Left lung (tissue), 10 donors: Measurements from ENCODE around the gene NCBP3. TPM values are rescaled to one million over a fixed set of nuclear protein-coding genes. Genes with fewer than 3 reads are reported as not detected.
"Not testable (repeated sequence)": the region's sequence is repeated elsewhere in the genome, so short reads cannot be mapped to it uniquely, and the experiment has no call there.

Experiments used
- ATAC-seq: fragments of 200-7000 bp; cut with Tn5 transposase; one replicate; pipeline ENCODE4 v1.9.1; 2020; ENCODE audit warnings: moderate library complexity
- DNase-seq, 4 donors: peaks; one replicate each; pipeline ENCODE4 v3.0.0-alpha.2; 2013 to 2020
- H3K27ac ChIP-seq, 2 donors: fragments of 200-600 bp; sonication (generic) in 1 of 2; one replicate each; pipeline versions ENCODE4 v1.5.0 to v1.8.0; 2020 to 2021
- H3K27me3 ChIP-seq, 2 donors: fragments of 200-600 bp; sonication (generic) in 1 of 2; one replicate each; pipeline versions ENCODE4 v1.5.0 to v1.8.0; 2020 to 2021
- H3K36me3 ChIP-seq, 2 donors: fragments of 200-600 bp; sonication (generic) in 1 of 2; one replicate each; pipeline versions ENCODE4 v1.5.0 to v1.8.0; 2020 to 2021
- H3K4me1 ChIP-seq, 2 donors: fragments of 200-600 bp; one replicate each; pipeline ENCODE4 v1.8.0; 2021
- H3K4me3 ChIP-seq, 2 donors: fragments of 200-600 bp; sonication (generic) in 1 of 2; one replicate each; pipeline versions ENCODE4 v1.5.0 to v1.8.0; 2020 to 2021; ENCODE audit warnings: mild to moderate bottlenecking in 1 of 2
- H3K9me3 ChIP-seq, 2 donors: fragments of 200-600 bp; sonication (generic) in 1 of 2; one replicate each; pipeline versions ENCODE4 v1.5.0 to v1.8.0; 2020 to 2021
- intact Hi-C, 2 donors: fragments of 100-400 bp; cut with DNase I; formaldehyde crosslinking; loops; one replicate each; pipeline versions ENCODE4 v1.11.2 to v1.14.2; 2022
- polyA plus RNA-seq, 6 donors: library from polyadenylated mRNA; unstranded; fragments of 120-200 nt; gene quantifications; one replicate each; pipeline ENCODE4 v1.2.1, GENCODE V29; 2013; ENCODE audit not compliant: insufficient read length in 6 of 6
- total RNA-seq, 2 donors: library from RNA; stranded (reverse); fragmentation: NEBNext Ultra II Directional; extraction: Animal tissue kit (Norgen Biotek cat#: 25700); gene quantifications; one replicate each; pipeline ENCODE4 v1.2.1, GENCODE V29; 2021
- TF ChIP-seq, protein P1 (sequence below), 2 donors: fragments of 200-600 bp; sonication (generic) in 1 of 2; IDR thresholded peaks; one replicate each; pipeline versions ENCODE4 v1.5.0 to v1.8.0; 2021; ENCODE audit warnings: antibody characterized with exemption in 2 of 2
- donor health status: DM: no; HTN: yes; CAD: no.
- donor health status: DM: no; HTN: no; CAD: no.

NCBP3 gene
- total and polyA plus RNA-seq, 8 donors = 30.6 to 112 (median 104) TPM

DNA sequence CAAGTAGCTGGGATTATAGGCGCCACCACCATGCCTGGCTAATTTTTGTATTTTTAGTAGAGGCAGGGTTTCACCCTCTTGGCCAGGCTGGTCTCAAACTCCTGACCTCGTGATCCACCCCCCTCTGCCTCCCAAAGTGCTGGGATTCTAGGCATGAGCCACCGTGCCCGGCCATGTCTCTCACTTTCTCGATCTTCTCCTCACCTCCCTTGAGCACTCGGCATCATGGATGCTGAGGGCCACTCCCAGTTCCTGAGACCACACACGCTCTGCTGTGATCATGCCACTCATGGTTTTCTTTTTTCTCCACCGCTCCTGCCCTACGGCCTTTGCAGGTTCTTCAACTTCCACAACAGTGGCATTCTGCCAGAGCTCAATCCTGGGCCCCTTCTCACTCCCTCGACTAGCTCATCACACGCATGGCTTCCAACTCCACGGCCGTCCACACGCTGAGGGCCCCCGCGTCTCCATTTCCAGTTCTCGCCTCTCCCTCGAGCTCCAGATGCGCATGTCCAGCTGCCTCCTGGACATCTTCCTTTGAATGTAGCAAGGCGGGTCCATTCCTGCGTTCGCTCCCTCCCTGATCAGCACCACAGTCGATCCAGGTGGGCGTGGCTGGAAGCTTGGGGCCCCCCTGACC lies 5.5 kb upstream of the NCBP3 start:
- ATAC-seq (no peak), DNase-seq (peak in 1 of 4 donors; percentile 53)
- Histone ChIP-seq H3K9me3 (no peaks in the 10 kb centered on the region), H3K4me3 (no peak overlapping the region), H3K27ac (no peak overlapping the region), H3K4me1 (no peaks in the 10 kb centered on the region), H3K36me3 (no peaks in the 10 kb centered on the region), H3K27me3 (no peaks in the 10 kb centered on the region)
- intact Hi-C loops = no loop called here
- TF ChIP-seq, protein P1, sequence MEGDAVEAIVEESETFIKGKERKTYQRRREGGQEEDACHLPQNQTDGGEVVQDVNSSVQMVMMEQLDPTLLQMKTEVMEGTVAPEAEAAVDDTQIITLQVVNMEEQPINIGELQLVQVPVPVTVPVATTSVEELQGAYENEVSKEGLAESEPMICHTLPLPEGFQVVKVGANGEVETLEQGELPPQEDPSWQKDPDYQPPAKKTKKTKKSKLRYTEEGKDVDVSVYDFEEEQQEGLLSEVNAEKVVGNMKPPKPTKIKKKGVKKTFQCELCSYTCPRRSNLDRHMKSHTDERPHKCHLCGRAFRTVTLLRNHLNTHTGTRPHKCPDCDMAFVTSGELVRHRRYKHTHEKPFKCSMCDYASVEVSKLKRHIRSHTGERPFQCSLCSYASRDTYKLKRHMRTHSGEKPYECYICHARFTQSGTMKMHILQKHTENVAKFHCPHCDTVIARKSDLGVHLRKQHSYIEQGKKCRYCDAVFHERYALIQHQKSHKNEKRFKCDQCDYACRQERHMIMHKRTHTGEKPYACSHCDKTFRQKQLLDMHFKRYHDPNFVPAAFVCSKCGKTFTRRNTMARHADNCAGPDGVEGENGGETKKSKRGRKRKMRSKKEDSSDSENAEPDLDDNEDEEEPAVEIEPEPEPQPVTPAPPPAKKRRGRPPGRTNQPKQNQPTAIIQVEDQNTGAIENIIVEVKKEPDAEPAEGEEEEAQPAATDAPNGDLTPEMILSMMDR (IDR thresholded peaks at IDR 0.05) = no peak

DNA sequence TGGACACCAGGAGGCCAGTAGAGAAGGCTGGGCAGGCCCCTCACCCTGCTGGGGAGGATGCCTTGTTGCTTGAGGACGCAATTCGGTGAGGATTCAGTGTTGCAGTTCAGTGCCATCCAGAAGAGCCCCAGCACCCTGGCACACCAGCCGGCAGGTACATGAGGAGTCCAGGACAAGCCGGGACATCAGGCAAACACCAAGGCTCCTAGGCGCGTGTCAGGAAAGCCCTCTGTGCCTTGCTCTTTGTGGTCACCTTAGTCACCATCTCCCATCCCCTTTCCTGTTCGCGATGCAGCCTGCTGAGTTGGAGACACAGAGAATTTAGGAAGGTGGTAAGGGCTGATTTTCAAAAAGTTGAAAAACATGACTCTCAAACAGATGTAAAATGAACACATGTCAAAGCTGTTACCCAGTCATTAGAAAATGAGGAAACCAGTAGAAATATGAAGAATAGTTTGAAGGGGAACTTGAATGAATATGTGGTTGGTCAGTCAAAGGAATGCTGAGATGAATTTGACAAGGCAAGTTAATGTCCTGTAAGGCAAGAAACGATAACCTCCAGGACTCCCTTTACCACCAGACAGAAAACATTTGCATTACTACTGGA lies 2.3 kb upstream of the NCBP3 start:
- H3K36me3 ChIP-seq = peaks cover 0 to 4% of the 10 kb centered on the region in 2 donors
- no peak for ATAC-seq
- H3K27ac ChIP-seq = no peak overlapping the region
- no peaks in the 10 kb centered on the region for H3K27me3 ChIP-seq
- intact Hi-C loops = no loop called here
- H3K4me3 ChIP-seq = no peak overlapping the region
- no peak for DNase-seq
- H3K9me3 ChIP-seq = no peaks in the 10 kb centered on the region
- TF ChIP-seq, protein P1 (IDR thresholded peaks at IDR 0.05) = no peak
- H3K4me1 ChIP-seq = peaks cover 0 to 19% of the 10 kb centered on the region in 2 donors

DNA sequence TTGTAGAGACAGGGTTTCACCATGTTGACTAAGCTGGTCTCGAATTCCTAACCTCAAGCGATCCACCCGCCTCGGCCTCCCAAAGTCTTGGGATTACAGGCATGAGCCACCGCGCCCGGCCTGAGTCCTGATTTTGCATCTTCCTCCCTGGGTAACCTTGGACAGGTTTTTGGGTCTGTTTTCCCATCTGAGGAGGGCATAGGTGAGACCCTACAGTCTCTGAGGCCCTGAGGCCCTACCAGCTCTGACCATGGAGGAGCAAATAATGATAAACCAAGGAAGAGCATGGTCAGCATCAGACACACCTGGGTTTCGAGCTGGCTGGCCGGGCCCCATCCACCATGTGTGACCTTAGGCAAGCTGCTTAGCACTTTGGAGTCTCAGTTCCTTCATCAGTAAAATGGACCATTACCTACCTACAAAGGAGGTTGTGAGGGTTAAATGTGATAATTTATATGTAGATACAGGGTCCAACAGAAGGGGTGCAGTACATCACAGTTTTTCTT lies 1.2 kb upstream of the NCBP3 start:
- DNase-seq (peak in 1 of 4 donors; percentile 65), ATAC-seq (no peak)
- peaks cover 0 to 19% of the 10 kb centered on the region in 2 donors for H3K4me1 ChIP-seq
- H3K27ac ChIP-seq = no peak overlapping the region
- intact Hi-C loops = no loop called here
- TF ChIP-seq, protein P1 (IDR thresholded peaks at IDR 0.05) = no peak
- no peak overlapping the region for H3K4me3 ChIP-seq
- peaks cover 0 to 14% of the 10 kb centered on the region in 2 donors for H3K36me3 ChIP-seq
- no peaks in the 10 kb centered on the region for H3K27me3 ChIP-seq
- H3K9me3 ChIP-seq = no peaks in the 10 kb centered on the region

DNA sequence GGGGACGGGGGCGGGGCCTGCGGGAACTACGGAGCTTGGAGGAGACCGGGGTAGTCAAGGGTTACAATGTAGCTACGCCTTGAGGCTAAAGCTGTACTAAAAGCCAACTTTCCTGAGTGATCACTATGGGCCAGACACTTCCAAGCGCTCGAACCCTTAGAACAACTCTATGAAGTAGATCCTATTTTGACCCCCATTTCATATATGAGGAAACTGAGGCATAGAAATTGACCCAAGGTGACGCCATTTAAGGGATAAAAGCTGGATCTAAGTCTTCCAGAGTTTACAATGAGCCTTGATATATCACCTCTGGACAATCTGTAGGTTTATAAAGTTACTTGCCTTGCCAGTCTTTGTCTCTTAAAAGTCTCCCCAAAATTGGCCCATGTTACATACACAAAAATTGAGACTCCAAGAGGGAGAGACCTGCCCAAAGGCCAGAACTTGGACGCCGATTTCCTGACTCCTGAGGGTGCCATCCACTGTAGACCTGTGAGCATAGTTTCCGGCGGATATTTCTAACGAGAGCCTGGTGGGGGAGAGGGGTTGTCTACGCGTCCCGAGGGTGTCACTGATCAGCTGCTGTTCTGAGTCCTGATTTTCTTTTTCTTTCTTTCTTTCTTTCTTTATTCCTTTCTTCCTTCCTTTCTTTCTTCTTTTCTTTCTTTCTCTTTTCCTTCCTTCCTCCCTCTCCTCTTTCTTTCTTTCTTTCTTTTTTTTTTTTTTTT lies 555 bp upstream of the NCBP3 start:
- no peak overlapping the region for H3K27ac ChIP-seq
- peak overlapping the region; percentile 84 to 94 for H3K4me3 ChIP-seq
- intact Hi-C loops = no loop called here
- ATAC-seq = no peak
- TF ChIP-seq, protein P1 (IDR thresholded peaks at IDR 0.05) = peak in 1 of 2 donors; percentile 0
- no peaks in the 10 kb centered on the region for H3K9me3 ChIP-seq
- H3K27me3 ChIP-seq = no peaks in the 10 kb centered on the region
- H3K4me1 ChIP-seq = peaks cover 0 to 26% of the 10 kb centered on the region in 2 donors
- peaks cover 0 to 20% of the 10 kb centered on the region in 2 donors for H3K36me3 ChIP-seq
- DNase-seq = no peak

DNA sequence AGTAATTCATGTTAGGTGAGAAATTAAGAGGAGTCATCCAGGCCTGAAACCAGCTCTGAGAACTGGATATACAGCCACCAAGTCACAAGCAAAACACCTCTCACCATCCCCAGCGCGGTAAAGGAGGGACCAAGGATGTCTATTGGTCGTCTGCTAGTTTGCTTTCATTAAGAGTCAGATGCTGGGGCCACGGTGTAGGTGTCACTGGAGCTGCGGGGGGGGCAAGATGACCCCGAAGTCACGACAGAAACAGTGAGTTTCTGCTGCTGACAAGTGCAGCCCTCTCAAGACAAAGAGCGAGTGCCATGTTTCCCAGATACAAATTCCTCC lies 790 bp downstream of the NCBP3 start:
- H3K9me3 ChIP-seq = no peaks in the 10 kb centered on the region
- intact Hi-C loops = no loop called here

DNA sequence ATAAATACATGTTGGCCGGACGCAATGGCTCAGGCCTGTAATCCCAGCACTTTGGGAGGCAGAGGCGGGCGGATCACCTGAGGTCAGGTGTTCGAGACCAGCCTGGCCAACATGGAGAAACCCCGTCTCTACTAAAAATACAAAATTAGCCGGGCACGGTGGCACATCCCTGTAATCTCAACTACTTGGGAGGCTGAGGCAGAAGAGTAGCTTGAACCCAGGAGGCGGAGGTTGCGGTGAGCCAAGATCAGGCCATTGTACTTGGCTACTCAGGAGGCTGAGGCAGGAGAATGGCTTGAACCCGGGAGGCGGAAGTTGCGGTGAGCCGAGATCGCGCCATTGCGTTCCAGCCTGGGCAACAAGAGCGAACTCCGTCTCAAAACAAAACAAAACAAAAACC lies 1.5 kb downstream of the NCBP3 start:
- H3K27ac ChIP-seq, H3K27me3 ChIP-seq, ATAC-seq, intact Hi-C loops, H3K9me3 ChIP-seq, DNase-seq: not testable (repeated sequence)
- Histone ChIP-seq H3K4me1 (peaks cover 0 to 40% of the 10 kb centered on the region in 2 donors), H3K4me3 (peak overlapping the region in 1 of 2 donors; percentile 84), H3K36me3 (peaks cover 0 to 33% of the 10 kb centered on the region in 2 donors)

More for the DNA sequence above, 790 bp downstream of the NCBP3 start:
- ATAC-seq (peak; percentile 4), DNase-seq (no peak)
- TF ChIP-seq, protein P1 (IDR thresholded peaks at IDR 0.05) = no peak
- H3K27ac ChIP-seq = peak overlapping the region in 1 of 2 donors; percentile 85
- peaks cover 0 to 39% of the 10 kb centered on the region in 2 donors for H3K4me1 ChIP-seq
- peak overlapping the region; percentile 84 to 94 for H3K4me3 ChIP-seq
- H3K27me3 ChIP-seq = no peaks in the 10 kb centered on the region
- peaks cover 0 to 27% of the 10 kb centered on the region in 2 donors for H3K36me3 ChIP-seq
